SK-N-MC (cell line): ENCODE data around the gene XPC.

Experiments used
- EZH2 ChIP-seq: fragments of 200-600 bp; sonication (generic); IDR thresholded peaks from one replicate; pipeline ENCODE4 v1.6.1; 2017; ENCODE audit warnings: antibody characterized with exemption
- POLR2AphosphoS5 ChIP-seq: IDR thresholded peaks from 2 replicates; pipeline ENCODE4 v1.6.1; 2012; ENCODE audit warnings: mild to moderate bottlenecking, low read depth, low read length, borderline replicate concordance

DNA sequence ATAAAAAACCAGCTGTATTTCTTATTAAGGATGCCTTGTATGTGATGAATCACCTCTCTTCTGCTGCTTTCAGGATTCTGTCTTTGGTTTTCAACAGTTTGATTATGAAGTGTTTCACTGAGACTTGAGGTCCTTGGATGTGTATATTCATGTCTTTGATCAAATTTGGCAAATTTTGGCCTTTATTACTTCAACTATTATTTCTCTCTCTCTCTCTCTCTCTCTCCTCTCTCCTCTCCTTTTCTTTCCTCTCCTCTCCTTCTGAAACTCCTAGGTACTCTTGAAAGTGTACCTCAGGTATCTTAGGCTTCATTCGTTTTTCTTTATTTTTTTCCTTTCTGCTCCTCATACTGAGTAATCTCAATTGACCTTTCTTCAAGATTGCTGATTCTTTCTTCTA is 43.5 kb upstream of the XPC start:
- TF ChIP-seq EZH2, result no peak
- no peak for TF ChIP-seq POLR2AphosphoS5
